Measurements from ENCODE around the gene MT1M.
"Not testable (repeated sequence)": the region's sequence is repeated elsewhere in the genome, so short reads cannot be mapped to it uniquely, and the experiment has no call there.

Gene MT1M

GRCh38 chr16:56671691-56672090, 39.2 kb downstream of the MT1M start:
- not testable (repeated sequence) for H2BK120ac ChIP-seq (ENCODE audit: low read depth, low read length); H3K27ac ChIP-seq (ENCODE audit: low read depth, low read length); H3K4me3 ChIP-seq (ENCODE audit: low read length); H2BK15ac ChIP-seq (replicated peaks; ENCODE audit: low read depth); H3K18ac ChIP-seq (ENCODE audit: low read length); H4K5ac ChIP-seq (ENCODE audit: low read length); H3K36me3 ChIP-seq (ENCODE audit: control insufficient read depth, insufficient read depth, low read length); H3K56ac ChIP-seq (ENCODE audit: low read length); H2AK5ac ChIP-seq (ENCODE audit: low read length); H3K4me1 ChIP-seq (ENCODE audit: control insufficient read depth, low read depth, low read length); H3K4me2 ChIP-seq (ENCODE audit: low read length); H4K8ac ChIP-seq (ENCODE audit: low read depth, low read length); H2BK5ac ChIP-seq (ENCODE audit: low read length); H3K79me2 ChIP-seq (ENCODE audit: control insufficient read depth, insufficient read depth, low read length); H3K79me1 ChIP-seq (ENCODE audit: low read length); H3K4ac ChIP-seq (ENCODE audit: low read depth, low read length); DNase-seq; H3K9ac ChIP-seq (ENCODE audit: low read length); H3K23ac ChIP-seq (ENCODE audit: low read length)
- no CpG with 5 or more reads among the region's 2 CpGs for WGBS (ENCODE audit: extremely low coverage, insufficient coverage, low lambda C conversion rate)
- peaks cover 44% of the 10 kb centered on the region for H3K27me3 ChIP-seq (ENCODE audit: insufficient read depth, low read length, poor library complexity)

- not testable (repeated sequence) for H4K5ac ChIP-seq (ENCODE audit: low read length); H3K9ac ChIP-seq (ENCODE audit: low read length); H3K79me1 ChIP-seq (ENCODE audit: low read length); H3K23ac ChIP-seq (ENCODE audit: low read length); H3K4me3 ChIP-seq (ENCODE audit: low read length); H3K4me2 ChIP-seq (ENCODE audit: low read length); H3K56ac ChIP-seq (ENCODE audit: low read length); H2AK5ac ChIP-seq (ENCODE audit: low read length); H3K79me2 ChIP-seq (ENCODE audit: control insufficient read depth, insufficient read depth, low read length); H3K4me1 ChIP-seq (ENCODE audit: control insufficient read depth, low read depth, low read length); H2BK120ac ChIP-seq (ENCODE audit: low read depth, low read length); H3K27ac ChIP-seq (ENCODE audit: low read depth, low read length); H2BK15ac ChIP-seq (replicated peaks; ENCODE audit: low read depth); DNase-seq; H4K8ac ChIP-seq (ENCODE audit: low read depth, low read length); H2BK5ac ChIP-seq (ENCODE audit: low read length); H3K4ac ChIP-seq (ENCODE audit: low read depth, low read length); H3K18ac ChIP-seq (ENCODE audit: low read length); H3K36me3 ChIP-seq (ENCODE audit: control insufficient read depth, insufficient read depth, low read length)
- no CpG with 5 or more reads among the region's 3 CpGs for WGBS (ENCODE audit: extremely low coverage, insufficient coverage, low lambda C conversion rate)
- peaks cover 39% of the 10 kb centered on the region for H3K27me3 ChIP-seq (ENCODE audit: insufficient read depth, low read length, poor library complexity)
Measured at GRCh38 chr16:56672171-56672570, 39.7 kb downstream of the MT1M start.

GRCh38 chr16:56672761-56673536, 40.5 kb downstream of the MT1M start:
- no CpG with 5 or more reads among the region's 11 CpGs for WGBS (ENCODE audit: extremely low coverage, insufficient coverage, low lambda C conversion rate)
- Histone ChIP-seq H2BK5ac (ENCODE audit: low read length) (no peak overlapping the region), H3K79me2 (ENCODE audit: control insufficient read depth, insufficient read depth, low read length) (no peaks in the 10 kb centered on the region), H3K27me3 (ENCODE audit: insufficient read depth, low read length, poor library complexity) (peaks cover 31% of the 10 kb centered on the region), H2BK120ac (ENCODE audit: low read depth, low read length) (no peak overlapping the region), H3K79me1 (ENCODE audit: low read length) (no peaks in the 10 kb centered on the region), H3K4ac (ENCODE audit: low read depth, low read length) (no peak overlapping the region), H3K9ac (ENCODE audit: low read length) (no peak overlapping the region), H3K23ac (ENCODE audit: low read length) (no peak overlapping the region), H2AK5ac (ENCODE audit: low read length) (no peak overlapping the region), H3K36me3 (ENCODE audit: control insufficient read depth, insufficient read depth, low read length) (no peaks in the 10 kb centered on the region), H4K8ac (ENCODE audit: low read depth, low read length) (no peak overlapping the region), H4K5ac (ENCODE audit: low read length) (no peak overlapping the region), H3K4me3 (ENCODE audit: low read length) (no peak overlapping the region), H3K27ac (ENCODE audit: low read depth, low read length) (no peak overlapping the region), H3K4me2 (ENCODE audit: low read length) (no peak overlapping the region), H2BK15ac (replicated peaks; ENCODE audit: low read depth) (no peak overlapping the region), H3K4me1 (ENCODE audit: control insufficient read depth, low read depth, low read length) (no peaks in the 10 kb centered on the region), H3K56ac (ENCODE audit: low read length) (no peak overlapping the region), H3K18ac (ENCODE audit: low read length) (no peak overlapping the region)
- DNase-seq: no peak

GRCh38 chr16:56673921-56674320, 41.5 kb downstream of the MT1M start:
- Histone ChIP-seq H3K79me1 (ENCODE audit: low read length) (no peaks in the 10 kb centered on the region), H3K4me3 (ENCODE audit: low read length) (no peak overlapping the region), H3K4ac (ENCODE audit: low read depth, low read length) (no peak overlapping the region), H3K27ac (ENCODE audit: low read depth, low read length) (no peak overlapping the region), H2BK5ac (ENCODE audit: low read length) (no peak overlapping the region), H3K18ac (ENCODE audit: low read length) (no peak overlapping the region), H3K4me1 (ENCODE audit: control insufficient read depth, low read depth, low read length) (no peaks in the 10 kb centered on the region), H3K36me3 (ENCODE audit: control insufficient read depth, insufficient read depth, low read length) (no peaks in the 10 kb centered on the region), H3K56ac (ENCODE audit: low read length) (no peak overlapping the region), H3K79me2 (ENCODE audit: control insufficient read depth, insufficient read depth, low read length) (no peaks in the 10 kb centered on the region), H3K9ac (ENCODE audit: low read length) (no peak overlapping the region), H4K5ac (ENCODE audit: low read length) (no peak overlapping the region), H3K4me2 (ENCODE audit: low read length) (no peak overlapping the region), H2BK15ac (replicated peaks; ENCODE audit: low read depth) (no peak overlapping the region), H4K8ac (ENCODE audit: low read depth, low read length) (no peak overlapping the region), H3K23ac (ENCODE audit: low read length) (no peak overlapping the region), H3K27me3 (ENCODE audit: insufficient read depth, low read length, poor library complexity) (peaks cover 21% of the 10 kb centered on the region), H2BK120ac (ENCODE audit: low read depth, low read length) (no peak overlapping the region), H2AK5ac (ENCODE audit: low read length) (no peak overlapping the region)
- peak; percentile 63 for DNase-seq
- WGBS (ENCODE audit: extremely low coverage, insufficient coverage, low lambda C conversion rate): no CpG with 5 or more reads among the region's 12 CpGs

- not testable (repeated sequence) for H3K4me2 ChIP-seq (ENCODE audit: low read length); H3K79me2 ChIP-seq (ENCODE audit: control insufficient read depth, insufficient read depth, low read length); H3K9ac ChIP-seq (ENCODE audit: low read length); H2AK5ac ChIP-seq (ENCODE audit: low read length); H3K18ac ChIP-seq (ENCODE audit: low read length); H3K4me3 ChIP-seq (ENCODE audit: low read length); H4K8ac ChIP-seq (ENCODE audit: low read depth, low read length); H2BK5ac ChIP-seq (ENCODE audit: low read length); H2BK15ac ChIP-seq (replicated peaks; ENCODE audit: low read depth); H4K5ac ChIP-seq (ENCODE audit: low read length); H3K4me1 ChIP-seq (ENCODE audit: control insufficient read depth, low read depth, low read length); DNase-seq; H3K27ac ChIP-seq (ENCODE audit: low read depth, low read length); H2BK120ac ChIP-seq (ENCODE audit: low read depth, low read length); H3K23ac ChIP-seq (ENCODE audit: low read length); H3K36me3 ChIP-seq (ENCODE audit: control insufficient read depth, insufficient read depth, low read length); H3K56ac ChIP-seq (ENCODE audit: low read length); H3K79me1 ChIP-seq (ENCODE audit: low read length); H3K4ac ChIP-seq (ENCODE audit: low read depth, low read length)
- peaks cover 15% of the 10 kb centered on the region for H3K27me3 ChIP-seq (ENCODE audit: insufficient read depth, low read length, poor library complexity)
- WGBS (ENCODE audit: extremely low coverage, insufficient coverage, low lambda C conversion rate): no CpG with 5 or more reads among the region's 6 CpGs
Measured at GRCh38 chr16:56674570-56674969, 42.1 kb downstream of the MT1M start.
